Astrocyte (in vitro differentiated cells and primary cell): Measurements from ENCODE around the gene ANKH.

ENCODE experiments used
- EZH2 ChIP-seq: IDR thresholded peaks from 2 replicates; pipeline ENCODE4 v1.6.1; 2012; ENCODE audit warnings: mild to moderate bottlenecking, low read length, inconsistent platforms; ENCODE audit not compliant: insufficient read depth
- TF ChIP-seq, protein P1 (sequence below): IDR thresholded peaks from 2 replicates; pipeline ENCODE4 v1.5.1; 2011; ENCODE audit warnings: low read depth, mild to moderate bottlenecking, inconsistent platforms, low read length, moderate library complexity; ENCODE audit not compliant: insufficient read depth

DNA sequence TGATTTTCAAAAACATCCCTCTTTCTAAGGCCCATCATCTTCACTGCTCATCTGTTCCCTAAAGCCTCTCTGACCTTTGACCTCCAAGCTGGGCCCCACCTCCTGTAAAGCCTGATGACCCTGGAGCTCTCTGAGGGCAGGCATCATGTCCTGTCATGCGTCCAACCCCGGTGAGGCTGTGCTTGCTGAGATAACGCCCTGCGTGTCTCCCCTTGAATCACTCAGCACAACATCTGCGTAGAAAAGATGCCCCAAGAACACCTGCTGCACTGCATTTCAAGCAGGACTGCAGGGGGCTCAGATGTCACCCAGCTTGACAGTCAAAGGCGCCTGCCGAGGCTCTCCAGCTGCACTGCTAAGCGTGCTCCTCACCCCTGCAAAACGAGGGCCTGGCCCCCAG, 129.1 kb downstream of the ANKH start:
- TF ChIP-seq, protein P1, sequence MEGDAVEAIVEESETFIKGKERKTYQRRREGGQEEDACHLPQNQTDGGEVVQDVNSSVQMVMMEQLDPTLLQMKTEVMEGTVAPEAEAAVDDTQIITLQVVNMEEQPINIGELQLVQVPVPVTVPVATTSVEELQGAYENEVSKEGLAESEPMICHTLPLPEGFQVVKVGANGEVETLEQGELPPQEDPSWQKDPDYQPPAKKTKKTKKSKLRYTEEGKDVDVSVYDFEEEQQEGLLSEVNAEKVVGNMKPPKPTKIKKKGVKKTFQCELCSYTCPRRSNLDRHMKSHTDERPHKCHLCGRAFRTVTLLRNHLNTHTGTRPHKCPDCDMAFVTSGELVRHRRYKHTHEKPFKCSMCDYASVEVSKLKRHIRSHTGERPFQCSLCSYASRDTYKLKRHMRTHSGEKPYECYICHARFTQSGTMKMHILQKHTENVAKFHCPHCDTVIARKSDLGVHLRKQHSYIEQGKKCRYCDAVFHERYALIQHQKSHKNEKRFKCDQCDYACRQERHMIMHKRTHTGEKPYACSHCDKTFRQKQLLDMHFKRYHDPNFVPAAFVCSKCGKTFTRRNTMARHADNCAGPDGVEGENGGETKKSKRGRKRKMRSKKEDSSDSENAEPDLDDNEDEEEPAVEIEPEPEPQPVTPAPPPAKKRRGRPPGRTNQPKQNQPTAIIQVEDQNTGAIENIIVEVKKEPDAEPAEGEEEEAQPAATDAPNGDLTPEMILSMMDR: no peak
- no peak for TF ChIP-seq EZH2
